NCI-H82 (cell line): Measurements from ENCODE around the gene KIAA1671.
"Not testable (repeated sequence)": the region's sequence is repeated elsewhere in the genome, so short reads cannot be mapped to it uniquely, and the experiment has no call there.

Experiments used
- DNase-seq: peaks from one replicate; lab custom pipeline; 2025; lab: John Stamatoyannopoulos, UW

Gene KIAA1671

DNA sequence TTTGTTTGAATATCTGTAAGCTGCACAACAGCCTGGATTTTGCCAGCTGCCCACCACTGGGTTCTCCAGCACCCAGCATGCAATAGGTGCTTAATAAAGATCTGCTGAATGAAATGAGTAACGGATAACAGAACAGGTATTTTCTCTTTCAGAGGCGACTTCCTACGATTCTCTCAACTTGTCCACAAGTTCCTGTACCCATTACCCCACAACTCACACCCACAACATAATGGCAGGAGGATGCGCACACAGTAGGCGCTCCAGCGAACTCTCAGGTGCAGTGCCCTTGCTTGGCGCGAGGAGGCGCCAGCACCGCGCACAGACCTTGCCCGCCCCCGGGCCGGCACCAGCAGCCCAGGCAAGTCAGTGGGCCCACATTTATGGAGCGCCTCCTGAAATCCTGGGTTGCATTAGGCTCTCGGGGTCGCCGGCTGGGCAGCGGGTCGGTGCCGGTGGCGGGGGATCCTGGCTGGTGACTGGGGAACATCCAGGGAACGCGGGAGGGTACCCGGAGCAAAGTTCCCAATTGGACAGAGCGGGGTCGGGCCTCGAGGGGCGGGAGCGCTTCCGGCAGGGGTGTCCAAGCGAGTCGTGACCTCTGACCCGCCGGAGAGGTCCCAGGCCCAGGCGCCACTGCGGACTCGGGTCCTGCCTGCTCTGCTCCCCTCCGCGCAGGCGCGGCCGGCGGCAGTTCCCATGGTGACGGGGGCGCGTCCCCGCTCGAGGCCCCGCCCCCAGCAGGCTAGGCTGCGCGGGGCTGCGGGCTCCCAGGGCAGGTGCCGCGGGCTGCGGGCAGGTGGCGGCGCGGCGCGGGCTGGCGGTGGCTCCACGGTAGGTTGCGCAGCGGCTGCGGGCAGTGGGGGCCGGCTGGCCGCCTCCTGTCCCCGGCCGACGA is at the start of gene KIAA1671:
KIAA1671 (plus strand) TSS at position 775 of the 895 bp plus-strand sequence. CDS start 75,284 bp downstream, outside the sequence.
- DNase-seq = peak; percentile 85

- DNase-seq = no peak
Measured at GRCh38 chr22:24905909-24906308, 46.6 kb upstream of the KIAA1671 start.

DNA sequence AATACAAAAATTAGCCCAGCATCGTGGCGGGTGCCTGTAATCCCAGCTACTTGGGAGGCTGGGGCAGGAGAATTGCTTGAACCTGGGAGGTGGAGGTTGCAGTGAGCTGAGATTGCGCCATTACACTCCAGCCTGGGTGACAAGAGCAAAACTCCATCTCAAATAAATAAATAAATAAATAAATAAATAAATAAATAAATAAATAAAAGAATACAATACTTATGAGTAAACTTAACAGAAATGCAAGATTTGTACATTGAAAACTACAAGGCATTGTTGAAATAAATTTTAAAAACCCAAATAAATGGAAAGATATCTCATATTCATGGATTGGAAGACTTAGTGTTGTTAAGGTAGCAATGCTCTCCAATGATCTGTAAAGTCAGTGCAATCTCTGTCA is 45.4 kb upstream of the KIAA1671 start:
- not testable (repeated sequence) for DNase-seq

DNA sequence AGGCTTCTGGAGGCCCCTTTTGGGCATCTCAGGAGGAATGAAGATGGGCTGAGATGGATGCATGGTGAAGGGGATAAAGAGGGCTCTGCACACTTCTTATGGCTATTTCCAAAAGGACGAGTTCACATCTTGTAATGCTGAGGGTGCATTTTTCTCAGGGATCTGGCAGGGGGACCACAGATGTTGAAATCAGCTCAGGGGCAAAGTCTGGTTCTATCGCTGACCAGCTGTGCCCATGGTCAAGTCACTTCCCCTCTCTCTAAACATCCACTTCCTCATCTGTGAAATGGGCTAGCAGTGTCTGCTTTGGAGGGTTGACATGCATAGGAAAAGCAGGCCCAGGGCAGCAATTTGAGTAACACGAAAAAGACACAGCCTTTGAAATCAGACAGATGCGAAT is 32.5 kb upstream of the KIAA1671 start:
- DNase-seq = no peak

- DNase-seq = no peak
Measured at GRCh38 chr22:24925586-24926427, 26.7 kb upstream of the KIAA1671 start.

GRCh38 chr22:24926428-24926725 is 26.1 kb upstream of the KIAA1671 start:
- DNase-seq = no peak

- no peak for DNase-seq
Measured at GRCh38 chr22:24926849-24927579, 25.5 kb upstream of the KIAA1671 start.

DNA sequence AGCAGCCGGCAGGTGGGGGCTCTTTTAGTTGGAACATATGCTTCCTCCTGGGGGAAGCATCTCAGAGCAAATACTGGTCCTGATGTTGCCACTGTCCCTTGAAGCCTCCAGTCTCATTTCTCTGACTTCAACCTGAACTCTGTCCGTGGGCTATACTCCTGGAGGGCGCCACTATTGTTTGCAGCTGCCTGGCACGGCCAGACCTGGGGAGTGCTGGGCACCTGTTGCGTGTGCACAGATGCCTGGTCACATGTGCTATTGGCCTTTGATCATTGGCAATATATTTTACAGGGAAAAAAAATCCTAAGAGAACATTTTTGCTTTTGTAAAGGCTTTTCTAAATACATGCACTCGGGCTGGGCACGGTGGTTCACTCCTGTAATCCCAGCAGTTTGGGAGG is 24.2 kb upstream of the KIAA1671 start:
- DNase-seq = no peak

GRCh38 chr22:24930678-24931077 is 21.8 kb upstream of the KIAA1671 start:
- no peak for DNase-seq

DNA sequence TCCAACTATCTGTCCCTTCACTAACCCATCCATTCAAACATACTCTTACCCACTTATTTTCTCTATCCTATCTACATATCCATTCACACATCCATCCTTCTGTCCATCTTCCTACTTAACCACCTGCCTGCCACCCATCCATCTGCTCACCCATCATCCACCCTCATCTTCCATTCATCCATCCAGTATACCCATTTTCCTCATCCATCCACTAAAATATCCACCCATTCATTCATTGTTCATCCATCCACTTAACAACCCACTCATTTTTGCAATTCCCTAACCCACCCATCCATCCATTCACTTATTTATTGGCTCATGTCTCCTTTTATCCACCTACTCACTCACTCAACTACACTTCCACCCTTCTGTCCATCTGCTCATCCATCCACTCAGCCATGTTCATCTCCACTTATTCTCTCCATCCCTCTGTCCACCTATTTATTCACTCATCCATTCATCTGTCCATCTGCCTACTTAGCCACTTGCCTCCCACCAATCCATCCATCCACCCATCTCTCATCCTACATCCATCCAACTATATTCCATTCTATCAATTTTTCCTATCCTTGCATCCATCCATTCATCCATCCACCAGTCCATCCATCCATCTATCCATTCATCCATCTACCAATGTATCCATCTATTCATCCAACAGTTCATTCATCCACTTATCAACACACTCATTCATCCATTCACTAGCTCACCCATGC is 16.6 kb upstream of the KIAA1671 start:
- no peak for DNase-seq

- DNase-seq = peak; percentile 67
Measured at GRCh38 chr22:24937114-24937513, 15.4 kb upstream of the KIAA1671 start.

DNA sequence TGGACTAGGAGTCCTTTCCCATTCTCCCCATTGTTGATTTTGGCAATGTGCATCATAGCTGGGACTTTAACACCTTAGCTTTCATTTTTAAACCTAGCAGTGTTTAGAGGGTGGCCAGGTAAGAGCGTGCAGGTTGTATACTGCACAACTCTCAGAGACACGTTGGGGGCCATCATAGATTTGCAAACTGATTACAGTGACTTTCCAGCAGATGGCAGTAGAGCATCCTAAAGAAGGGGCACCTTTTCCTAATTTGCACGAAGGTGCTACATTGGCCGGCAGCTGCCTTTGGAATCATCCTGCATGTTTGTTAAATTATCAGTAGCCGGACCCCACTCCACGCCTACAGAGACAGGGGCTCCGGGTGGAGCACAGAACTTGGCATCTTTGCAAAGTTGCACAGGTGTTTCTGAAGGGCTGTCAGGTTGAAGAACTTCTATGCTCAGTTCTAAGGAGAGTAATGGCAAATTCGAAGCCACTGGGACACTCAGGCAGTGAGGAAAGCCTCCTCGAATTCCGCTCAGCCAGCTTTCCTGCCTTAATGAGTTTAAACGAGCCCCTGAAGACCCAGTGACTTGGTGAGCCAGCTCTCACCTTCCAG is 13.7 kb upstream of the KIAA1671 start:
- DNase-seq = peak; percentile 74

- no peak for DNase-seq
Measured at GRCh38 chr22:24942301-24942700, 10.2 kb upstream of the KIAA1671 start.

DNA sequence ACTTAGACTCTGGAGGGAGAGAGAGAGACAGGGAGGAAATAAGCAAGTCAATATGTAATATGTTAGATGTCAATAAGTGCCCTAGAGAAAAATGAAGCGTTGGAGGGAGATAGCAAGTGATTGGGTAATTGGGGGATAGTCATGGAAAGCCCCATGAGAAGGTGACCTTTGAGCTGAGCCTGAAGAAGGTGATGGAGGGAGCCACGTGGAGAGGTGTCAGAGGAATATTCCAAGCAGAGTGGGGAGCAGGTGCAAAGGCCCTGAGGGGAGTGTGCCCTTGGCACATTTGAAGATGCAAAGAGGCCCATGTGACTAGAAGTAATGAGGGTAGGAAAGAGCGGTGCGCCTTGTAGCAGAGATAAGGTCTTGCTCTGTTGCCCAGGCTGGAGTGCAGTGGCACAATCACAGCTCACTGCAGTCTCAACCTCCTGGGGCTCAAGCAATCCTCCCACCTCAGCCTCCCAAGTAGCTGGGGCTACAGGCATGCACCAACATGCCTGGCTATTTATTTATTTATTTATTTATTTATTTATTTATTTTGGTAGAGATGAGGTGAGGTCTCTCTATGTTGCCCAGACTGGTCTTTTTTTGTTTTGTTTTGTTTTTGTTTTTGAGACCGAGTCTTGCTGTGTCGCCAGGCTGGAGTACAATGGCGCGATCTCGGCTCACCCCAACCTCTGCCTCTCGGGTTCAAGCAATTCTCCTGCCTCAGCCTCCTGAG is 8.1 kb upstream of the KIAA1671 start:
- no peak for DNase-seq

DNA sequence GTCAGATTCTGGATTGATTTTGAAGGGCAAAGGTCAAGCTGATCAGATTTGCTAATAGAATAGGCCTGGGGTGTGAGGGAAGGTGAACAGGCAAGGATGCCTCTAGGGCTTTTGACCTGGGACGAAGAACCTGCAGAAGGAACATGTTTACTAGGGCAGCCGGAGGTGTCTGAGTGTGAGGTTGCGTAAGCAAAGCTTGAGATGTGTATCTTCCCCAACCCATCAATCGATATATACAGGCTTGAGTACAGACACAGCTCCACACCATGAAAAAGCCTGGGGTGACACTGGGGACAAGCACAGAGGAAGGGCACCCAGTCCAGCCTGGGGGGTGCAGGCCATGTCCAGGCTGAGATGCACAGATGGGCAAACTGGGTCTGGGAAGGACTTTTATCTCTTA is 7.1 kb upstream of the KIAA1671 start:
- no peak for DNase-seq

DNA sequence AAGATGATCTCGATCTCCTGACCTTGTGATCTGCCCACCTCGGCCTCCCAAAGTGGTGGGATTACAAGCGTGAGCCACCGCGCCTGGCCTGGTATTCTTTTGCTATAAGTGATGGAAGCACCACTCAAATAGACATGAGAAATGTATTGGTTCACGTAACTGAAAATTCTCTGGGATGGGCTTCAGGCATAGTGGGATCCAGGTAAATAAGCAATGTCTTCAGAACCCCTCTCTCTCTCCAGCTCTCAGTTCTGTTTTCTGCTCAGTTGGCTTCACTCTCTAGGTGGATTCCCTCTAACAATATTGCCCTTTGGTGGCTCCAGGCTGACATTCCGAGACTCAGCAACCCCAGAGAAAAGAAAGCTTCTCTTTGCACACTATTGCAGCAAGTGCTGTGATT is 5.1 kb upstream of the KIAA1671 start:
- DNase-seq = no peak

DNA sequence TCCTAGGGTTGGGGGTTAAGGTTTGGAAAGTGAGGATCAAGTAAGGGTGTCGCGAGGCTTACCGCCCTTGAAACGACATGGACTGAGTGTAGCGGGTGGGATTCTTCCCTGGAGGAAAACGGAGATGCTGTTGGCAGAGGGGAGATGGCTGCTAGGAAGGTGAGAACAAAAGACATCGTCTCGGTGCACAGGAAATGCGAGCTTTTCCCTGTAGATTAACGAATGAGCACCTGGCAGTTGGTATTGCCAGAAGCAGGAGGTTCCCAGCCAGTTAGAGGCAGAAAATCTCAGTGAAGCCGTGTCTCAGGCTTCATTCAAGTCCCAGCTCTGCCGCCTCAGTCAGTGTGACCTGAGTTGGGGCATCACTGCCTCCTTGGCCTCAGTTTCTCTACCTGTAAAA is 4.6 kb upstream of the KIAA1671 start:
- peak; percentile 13 for DNase-seq

GRCh38 chr22:24948356-24949202 is 3.9 kb upstream of the KIAA1671 start:
- DNase-seq = no peak

- peak; percentile 72 for DNase-seq
Measured at GRCh38 chr22:24950272-24950902, 2.1 kb upstream of the KIAA1671 start.
